GM21786 (cell line): ENCODE measurements around the gene ACVR2B.
"Not testable (repeated sequence)": the region's sequence is repeated elsewhere in the genome, so short reads cannot be mapped to it uniquely, and the experiment has no call there.

ENCODE experiments used
- ATAC-seq: cut with Tn5 transposase; IDR thresholded peaks from one replicate; pipeline ENCODE4 v1.9.1; 2021; ENCODE audit not compliant: unreplicated experiment

Gene ACVR2B

GRCh38 chr3:38453075-38453912 is at the start of gene ACVR2B:
ACVR2B (plus strand) TSS chr3:38453890; CDS start chr3:38454323, 433 bp downstream.
- ATAC-seq, result peak; percentile 45

- ATAC-seq, result no peak
Observed at GRCh38 chr3:38404286-38404685, 49.4 kb upstream of the ACVR2B start.

GRCh38 chr3:38411591-38411990 is 42.1 kb upstream of the ACVR2B start:
- no peak for ATAC-seq

DNA sequence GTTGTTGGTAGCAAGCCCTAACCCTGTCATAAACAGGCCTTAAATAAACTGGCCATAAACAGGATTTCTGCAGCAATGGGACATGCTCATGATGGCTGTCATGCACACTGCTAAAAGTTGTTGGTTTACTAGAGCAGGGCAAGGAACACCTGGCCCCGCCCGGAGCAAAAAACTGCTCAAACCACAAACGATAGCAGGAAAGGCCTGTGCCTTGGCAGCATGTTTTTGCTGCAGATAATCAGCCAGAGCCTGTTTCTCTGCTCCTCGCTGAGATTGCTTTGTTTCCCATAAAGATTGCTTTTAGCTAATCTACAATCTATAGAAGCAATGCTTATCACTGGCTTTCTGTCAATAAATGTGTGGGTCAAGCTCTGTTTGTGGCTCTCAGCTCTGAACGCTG is 32.9 kb upstream of the ACVR2B start:
- ATAC-seq, result not testable (repeated sequence)

DNA sequence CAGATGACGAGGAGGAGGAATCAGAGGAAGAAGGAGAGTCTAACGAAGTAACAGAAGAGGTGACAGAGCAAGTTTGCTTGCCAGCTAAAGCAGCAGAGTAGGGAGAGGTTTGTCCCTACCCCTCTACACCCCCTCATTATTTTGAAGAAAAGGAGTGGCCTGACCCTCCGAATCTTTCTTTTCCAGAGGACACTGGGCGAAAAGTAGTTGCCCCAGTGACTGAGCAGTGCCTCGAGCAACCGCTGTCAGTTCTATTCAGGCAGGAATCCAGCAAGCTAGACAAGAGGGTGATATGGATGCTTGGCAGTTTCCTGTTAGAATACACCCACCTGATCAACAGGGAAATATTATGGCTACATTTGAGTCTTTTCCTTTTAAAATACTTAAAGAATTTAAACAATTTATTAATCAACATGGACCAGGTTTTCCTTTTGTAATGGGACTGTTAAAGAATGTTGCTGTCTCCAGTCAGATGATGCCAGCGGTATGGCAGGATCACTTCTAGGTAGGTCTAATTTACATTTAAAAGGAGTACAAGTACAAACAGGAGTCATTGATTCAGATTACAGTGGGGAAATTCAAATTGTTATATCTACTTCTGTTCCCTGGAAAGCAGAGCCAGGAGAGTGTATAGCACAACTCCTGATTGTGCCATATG is 31.9 kb upstream of the ACVR2B start:
- no peak for ATAC-seq

GRCh38 chr3:38426798-38427426 is 26.8 kb upstream of the ACVR2B start:
- ATAC-seq, result not testable (repeated sequence)

- not testable (repeated sequence) for ATAC-seq
Observed at GRCh38 chr3:38432871-38433658, 20.6 kb upstream of the ACVR2B start.

- not testable (repeated sequence) for ATAC-seq
Observed at GRCh38 chr3:38433661-38434060, 20.0 kb upstream of the ACVR2B start.

DNA sequence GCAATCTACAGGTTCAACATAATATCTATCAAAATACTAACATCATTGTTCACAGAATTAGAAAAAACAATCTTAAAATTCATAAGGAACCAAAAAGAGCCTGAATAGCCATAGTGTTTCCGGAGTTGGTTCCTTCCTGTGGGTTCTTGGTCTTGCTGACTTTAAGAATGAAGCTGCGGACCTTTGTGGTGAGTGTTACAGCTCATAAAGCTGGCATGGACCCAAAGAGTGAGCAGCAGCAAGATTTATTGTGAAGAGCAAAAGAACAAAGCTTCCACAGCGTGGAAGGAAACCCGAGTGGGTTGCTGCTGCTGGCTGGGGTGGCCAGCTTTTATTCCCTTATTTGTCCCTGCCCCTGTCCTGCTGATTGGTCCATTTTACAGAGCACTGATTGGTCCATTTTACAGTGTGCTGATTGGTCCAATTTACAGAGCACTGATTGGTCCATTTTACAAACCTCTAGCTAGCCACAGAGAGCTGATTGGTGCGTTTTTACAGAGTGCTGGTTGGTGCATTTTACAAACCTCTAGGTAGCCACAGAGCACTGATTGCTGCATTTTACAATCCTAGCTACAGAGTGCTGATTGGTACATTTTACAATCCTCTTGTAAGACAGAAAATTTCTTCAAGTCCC is 15.1 kb upstream of the ACVR2B start:
- not testable (repeated sequence) for ATAC-seq

DNA sequence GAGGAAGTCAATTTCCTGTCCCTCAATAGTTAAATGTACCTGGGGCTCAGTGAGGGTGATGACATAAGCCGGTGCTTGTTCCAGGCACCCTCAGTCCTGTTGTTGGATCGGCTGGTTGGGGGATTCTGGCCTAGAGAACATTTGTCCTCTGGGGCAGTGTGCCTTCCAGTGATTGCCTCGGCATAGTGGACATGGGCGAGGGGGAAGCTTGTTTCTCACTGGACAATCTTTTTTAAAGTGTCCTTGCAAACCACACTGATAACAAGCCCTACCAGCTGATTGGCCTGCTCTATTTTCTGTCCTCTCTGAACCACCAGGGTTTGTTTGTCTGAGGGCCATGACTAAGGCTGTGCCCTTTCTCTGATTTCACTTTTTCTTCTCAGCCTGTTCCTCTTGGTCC is 10.5 kb upstream of the ACVR2B start:
- ATAC-seq, result not testable (repeated sequence)

GRCh38 chr3:38446085-38446686 is 7.5 kb upstream of the ACVR2B start:
- ATAC-seq, result no peak

GRCh38 chr3:38446812-38447211 is 6.9 kb upstream of the ACVR2B start:
- no peak for ATAC-seq

GRCh38 chr3:38450853-38451252 is 2.8 kb upstream of the ACVR2B start:
- ATAC-seq, result no peak

DNA sequence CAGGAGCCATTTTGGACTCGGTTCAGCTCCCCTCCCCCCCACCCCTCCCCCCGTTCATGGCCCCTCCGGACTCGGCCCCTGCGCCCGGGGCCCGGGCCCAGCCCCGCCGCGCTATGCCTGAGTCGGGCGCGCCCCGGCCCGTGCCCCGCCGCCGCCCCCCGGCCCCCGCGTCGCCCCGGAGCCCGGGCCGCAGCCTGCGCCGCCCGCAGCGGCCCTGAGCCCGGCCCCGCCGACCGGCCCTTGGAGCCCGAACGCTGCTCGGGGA is 155 bp downstream of the ACVR2B start:
- no peak for ATAC-seq

GRCh38 chr3:38454178-38454883 is 641 bp downstream of the ACVR2B start:
- ATAC-seq, result peak; percentile 22

DNA sequence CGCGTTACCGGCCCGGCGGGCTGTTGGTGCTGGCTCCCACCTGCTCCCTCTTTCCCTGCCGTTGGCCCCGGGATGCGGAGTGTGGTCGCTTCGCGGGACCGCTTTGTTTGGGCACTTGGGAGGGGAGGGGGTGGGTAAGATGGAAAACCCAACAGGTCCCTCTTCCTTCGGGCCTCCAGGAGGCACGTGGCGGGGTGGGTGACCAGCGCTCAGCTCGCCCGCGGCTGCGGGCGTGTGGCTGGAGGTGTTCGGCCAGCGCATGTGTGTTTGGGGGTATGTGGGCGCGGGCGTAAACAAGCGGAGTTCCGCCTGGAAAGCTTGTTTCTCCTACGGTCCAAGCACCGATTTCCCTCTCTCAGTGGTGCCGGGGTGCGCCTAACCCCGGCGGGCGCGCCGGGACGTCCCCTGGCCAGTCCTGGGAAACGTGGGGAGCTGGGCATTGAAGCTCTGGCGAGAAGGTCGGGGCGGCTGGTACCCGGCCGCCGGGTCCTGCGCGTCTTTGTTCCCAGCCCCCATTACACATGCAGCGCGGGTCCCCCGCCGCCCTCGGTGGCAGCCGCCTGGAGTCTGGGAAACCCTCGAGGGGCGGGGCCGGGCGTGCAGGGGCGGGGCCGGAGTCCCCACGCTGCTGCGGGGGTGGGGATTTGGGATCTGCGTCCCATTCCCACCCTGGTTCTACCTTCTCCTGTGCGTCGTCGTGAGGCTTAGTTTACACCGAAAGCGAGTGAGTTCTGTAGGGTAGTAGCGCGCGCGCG is 1.4 kb downstream of the ACVR2B start:
- peak; percentile 36 for ATAC-seq

DNA sequence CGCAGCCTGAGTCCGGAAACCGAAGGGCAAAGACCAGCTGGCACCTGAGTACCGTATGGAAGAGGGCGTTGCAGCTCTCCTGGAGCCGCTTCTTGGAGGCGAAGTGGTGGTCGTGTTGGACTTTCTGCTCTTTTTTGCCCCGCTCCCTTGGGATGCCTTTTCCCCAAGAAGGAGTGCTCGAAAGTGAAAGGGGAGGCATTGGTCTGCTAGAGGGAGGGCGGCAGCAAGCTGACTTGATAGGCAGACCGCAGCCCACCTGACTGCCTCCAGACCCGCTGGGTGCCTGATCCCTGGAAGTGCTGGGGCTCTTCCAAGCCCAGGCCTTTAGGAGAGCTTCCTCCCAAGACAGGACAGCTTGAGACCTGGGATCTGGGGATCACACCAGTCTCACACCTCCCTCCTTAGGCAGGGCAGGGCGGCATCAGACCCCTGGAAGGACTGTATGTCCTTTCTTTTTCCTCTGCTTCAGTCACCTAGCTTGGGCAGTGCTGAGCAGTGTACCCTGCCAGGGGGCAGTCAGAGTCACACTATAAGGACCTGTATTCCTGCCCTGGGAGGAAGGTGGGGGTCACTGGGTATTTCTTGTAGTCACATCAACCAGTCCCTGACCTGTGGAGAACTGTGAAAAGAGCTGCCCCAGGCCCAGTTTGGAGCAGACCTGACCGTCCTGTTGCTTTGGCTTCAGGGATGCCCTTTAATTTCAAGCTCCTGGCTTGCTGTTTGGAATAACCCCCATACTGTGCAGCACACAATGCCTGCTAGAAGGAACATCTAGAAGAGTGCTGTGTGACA is 2.1 kb downstream of the ACVR2B start:
- ATAC-seq, result peak; percentile 14
